ENCODE results near the gene CDV3. TPM values are rescaled to one million over a fixed set of nuclear protein-coding genes. Genes with fewer than 3 reads are reported as not detected.

The CDV3 gene
- total RNA-seq, 1 donor from 2014 or later, result 145 TPM

Other genes starting within 250 kb of the CDV3 start
- not detected for gene BFSP2, start 173.6 kb upstream of the CDV3 start, total RNA-seq
- 10.0 TPM for gene TOPBP1, start 88.3 kb downstream of the CDV3 start, total RNA-seq
- gene TF, start 172.7 kb downstream of the CDV3 start, total RNA-seq, result 5.6 TPM
- gene SRPRB, start 232.1 kb downstream of the CDV3 start, total RNA-seq, result 26.4 TPM